Heart right ventricle (tissue), 16 donors: ENCODE measurements around the gene SRGAP1. TPM values are rescaled to one million over a fixed set of nuclear protein-coding genes. Genes with fewer than 3 reads are reported as not detected.

Experiments
- ATAC-seq, 8 donors: fragments of 200-7000 bp; cut with Tn5 transposase; one replicate each; pipeline ENCODE4 v1.9.1; 2020; ENCODE audit warnings: mild to moderate bottlenecking in 8 of 8, moderate library complexity in 8 of 8, moderate number of reproducible peaks in 1 of 8
- DNase-seq, 2 donors: peaks; one replicate each; pipeline ENCODE4 v3.0.0-alpha.2; 2020
- H3K27ac ChIP-seq, 10 donors: fragments of 200-600 bp; sonication (generic) in 2 of 10; one replicate each; pipeline versions ENCODE4 v1.5.0 to v1.8.0; 2020 to 2022; ENCODE audit warnings: mild to moderate bottlenecking in 3 of 10
- H3K27me3 ChIP-seq, 7 donors: fragments of 200-600 bp; one replicate each; pipeline ENCODE4 v1.8.0; 2021 to 2022; ENCODE audit warnings: mild to moderate bottlenecking in 2 of 7
- H3K36me3 ChIP-seq, 9 donors: fragments of 200-600 bp; sonication (generic) in 1 of 9; one replicate each; pipeline versions ENCODE4 v1.5.0 to v1.8.0; 2020 to 2022; ENCODE audit warnings: mild to moderate bottlenecking in 2 of 9
- H3K4me1 ChIP-seq, 9 donors: fragments of 200-600 bp; sonication (generic) in 1 of 9; one replicate each; pipeline versions ENCODE4 v1.5.0 to v1.8.0; 2020 to 2022; ENCODE audit warnings: mild to moderate bottlenecking in 4 of 9
- H3K4me3 ChIP-seq, 10 donors: fragments of 200-600 bp; sonication (generic) in 2 of 10; one replicate each; pipeline versions ENCODE4 v1.5.0 to v1.8.0; 2020 to 2022; ENCODE audit warnings: mild to moderate bottlenecking in 7 of 10, moderate library complexity in 2 of 10
- H3K9me3 ChIP-seq, 11 donors: fragments of 200-600 bp in 10 of 11; sonication (generic) in 2 of 11; one replicate each; pipeline versions ENCODE4 v1.5.0 to v1.8.0; 2013 to 2022; ENCODE audit warnings: mild to moderate bottlenecking in 2 of 11, control low read depth in 1 of 11, moderate library complexity in 1 of 11
- WGBS, 2 donors: extraction: QIAGEN DNeasy Blood & Tissue Kit; methylation state at CpG; one replicate each; pipeline ENCODE4 v1.1.7; 2013; ENCODE audit warnings: inconsistent platforms in 1 of 2; 5-methylcytosine and 5-hydroxymethylcytosine counted together
- intact Hi-C, 10 donors: fragments of 100-400 bp; cut with DNase I; formaldehyde crosslinking; loops; one replicate each; pipeline versions ENCODE4 v1.11.1 to v1.14.2; 2022
- polyA plus RNA-seq, 2 donors: library from polyadenylated mRNA; stranded (reverse); fragments of 200-250 nt; gene quantifications; one replicate each; pipeline ENCODE4 v1.2.3, GENCODE V29; 2013
- total RNA-seq, 10 donors: library from RNA; stranded (reverse); fragmentation: NEBNext Ultra II Directional in 3 of 10; extraction: Animal tissue kit (Norgen Biotek cat#: 25700) in 3 of 10; gene quantifications; one replicate each; pipeline versions ENCODE4 v1.2.1 to v1.2.4, GENCODE V29; 2021 to 2023
- TF ChIP-seq, protein P1 (sequence below), 9 donors: fragments of 200-600 bp; sonication (generic) in 2 of 9; IDR thresholded peaks; one replicate each; pipeline versions ENCODE4 v1.5.0 to v1.8.0; 2021 to 2022; ENCODE audit warnings: antibody characterized with exemption in 9 of 9, mild to moderate bottlenecking in 5 of 9, moderate library complexity in 1 of 9
- donor health status: Arrhythmogenic right ventricular cardiomyopathy.
- donor health status: ischemic (EF 13 %, LVEDD 7.1; RV severe dilation, severe dysfunction).
- donor health status: healthy with polysubstance abuse.
- donor health status: DM: no; HTN: yes; CAD: no.
- donor health status: DM: no; HTN: no; CAD: no.
- donor health status: ischemic (EF 25% LVEDD 6.9; RV normal size, moderate dysfunction).
- donor health status: ischemic (EF 25% LVEDD 5.7; RV mildly dilated, moderate dysfunction).
- donor health status: healthy.
- donor health status: DM: yes; HTN: yes; CAD: no.
- donor health status: Ischemic cardiomyopathy.
- donor health status: ischemic (EF 35%, LVEDD 5.7; RV mildly dilated, moderate dysfunction).
- donor health status: nonischemic (EF 11% LVEDD 7.7; RV severe dilation, severe dysfunction).
- donor health status: DM: yes; HTN: yes; CAD: no.
- donor health status: PGD.
- donor health status: ischemic (EF 29% LVEDD 5.4; RV normal size, mild dysfunction).
- donor health status: nonischemic (EF 23%, LVEDD 6.1; RV moderate dilation, normal function).

The SRGAP1 gene
- total and polyA plus RNA-seq, 12 donors = 1.3 to 6.4 (median 3.6) TPM

- intact Hi-C loops = no loop called here
- WGBS, 2 donors = 72 to 73% methylated on average over 4 of the region's 4 CpGs
- ATAC-seq (peak in 1 of 8 donors; percentile 39), DNase-seq (no peak)
- Histone ChIP-seq H3K4me3 (no peak overlapping the region), H3K36me3 (no peaks in the 10 kb centered on the region), H3K27me3 (no peaks in the 10 kb centered on the region), H3K4me1 (peaks cover 0 to 26% (median 0%) of the 10 kb centered on the region in 9 donors), H3K27ac (no peak overlapping the region), H3K9me3 (no peaks in the 10 kb centered on the region)
- TF ChIP-seq, protein P1, sequence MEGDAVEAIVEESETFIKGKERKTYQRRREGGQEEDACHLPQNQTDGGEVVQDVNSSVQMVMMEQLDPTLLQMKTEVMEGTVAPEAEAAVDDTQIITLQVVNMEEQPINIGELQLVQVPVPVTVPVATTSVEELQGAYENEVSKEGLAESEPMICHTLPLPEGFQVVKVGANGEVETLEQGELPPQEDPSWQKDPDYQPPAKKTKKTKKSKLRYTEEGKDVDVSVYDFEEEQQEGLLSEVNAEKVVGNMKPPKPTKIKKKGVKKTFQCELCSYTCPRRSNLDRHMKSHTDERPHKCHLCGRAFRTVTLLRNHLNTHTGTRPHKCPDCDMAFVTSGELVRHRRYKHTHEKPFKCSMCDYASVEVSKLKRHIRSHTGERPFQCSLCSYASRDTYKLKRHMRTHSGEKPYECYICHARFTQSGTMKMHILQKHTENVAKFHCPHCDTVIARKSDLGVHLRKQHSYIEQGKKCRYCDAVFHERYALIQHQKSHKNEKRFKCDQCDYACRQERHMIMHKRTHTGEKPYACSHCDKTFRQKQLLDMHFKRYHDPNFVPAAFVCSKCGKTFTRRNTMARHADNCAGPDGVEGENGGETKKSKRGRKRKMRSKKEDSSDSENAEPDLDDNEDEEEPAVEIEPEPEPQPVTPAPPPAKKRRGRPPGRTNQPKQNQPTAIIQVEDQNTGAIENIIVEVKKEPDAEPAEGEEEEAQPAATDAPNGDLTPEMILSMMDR (IDR thresholded peaks at IDR 0.05) = no peak
Measured at GRCh38 chr12:63982604-63983295, 138.2 kb downstream of the SRGAP1 start.

- H3K27ac ChIP-seq = no peak overlapping the region
- no peak overlapping the region for H3K4me3 ChIP-seq
- peaks cover 0 to 39% (median 0%) of the 10 kb centered on the region in 9 donors for H3K4me1 ChIP-seq
- intact Hi-C loops = no loop called here
- DNase-seq (no peak), ATAC-seq (peak in 1 of 8 donors; percentile 20)
- no peaks in the 10 kb centered on the region for H3K9me3 ChIP-seq
- TF ChIP-seq, protein P1 (IDR thresholded peaks at IDR 0.05) = no peak
- peaks cover 0 to 6% (median 0%) of the 10 kb centered on the region in 9 donors for H3K36me3 ChIP-seq
- H3K27me3 ChIP-seq = no peaks in the 10 kb centered on the region
Measured at GRCh38 chr12:63985456-63985855, 141.0 kb downstream of the SRGAP1 start.

DNA sequence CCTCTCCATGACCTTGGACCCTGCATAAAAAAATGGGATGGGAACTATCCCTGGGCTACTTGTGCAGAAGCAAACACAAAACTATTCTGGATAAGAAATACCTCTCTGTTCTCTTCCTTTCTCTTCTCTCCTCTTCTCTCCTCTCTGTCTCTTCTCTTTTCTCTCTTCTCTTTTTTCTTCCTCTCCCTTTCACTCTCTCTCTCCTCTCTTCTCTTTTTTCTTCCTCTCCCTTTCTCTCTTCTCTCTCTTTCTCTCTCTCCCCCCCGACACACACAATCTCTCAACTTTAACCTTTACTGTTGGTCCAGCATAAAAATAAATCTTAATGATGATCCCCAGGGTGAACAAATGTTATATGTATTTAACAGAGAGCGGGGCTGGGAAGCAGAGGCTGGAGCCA is 141.4 kb downstream of the SRGAP1 start:
- Histone ChIP-seq H3K4me1 (peaks cover 0 to 39% (median 0%) of the 10 kb centered on the region in 9 donors), H3K4me3 (no peak overlapping the region), H3K27me3 (no peaks in the 10 kb centered on the region), H3K9me3 (no peaks in the 10 kb centered on the region), H3K36me3 (peaks cover 0 to 11% (median 0%) of the 10 kb centered on the region in 9 donors), H3K27ac (no peak overlapping the region)
- no peak for ATAC-seq
- TF ChIP-seq, protein P1 (IDR thresholded peaks at IDR 0.05) = no peak
- intact Hi-C loops = no loop called here
- no peak for DNase-seq
- 75 to 83% methylated on average over 2 of the region's 2 CpGs for WGBS, 2 donors

DNA sequence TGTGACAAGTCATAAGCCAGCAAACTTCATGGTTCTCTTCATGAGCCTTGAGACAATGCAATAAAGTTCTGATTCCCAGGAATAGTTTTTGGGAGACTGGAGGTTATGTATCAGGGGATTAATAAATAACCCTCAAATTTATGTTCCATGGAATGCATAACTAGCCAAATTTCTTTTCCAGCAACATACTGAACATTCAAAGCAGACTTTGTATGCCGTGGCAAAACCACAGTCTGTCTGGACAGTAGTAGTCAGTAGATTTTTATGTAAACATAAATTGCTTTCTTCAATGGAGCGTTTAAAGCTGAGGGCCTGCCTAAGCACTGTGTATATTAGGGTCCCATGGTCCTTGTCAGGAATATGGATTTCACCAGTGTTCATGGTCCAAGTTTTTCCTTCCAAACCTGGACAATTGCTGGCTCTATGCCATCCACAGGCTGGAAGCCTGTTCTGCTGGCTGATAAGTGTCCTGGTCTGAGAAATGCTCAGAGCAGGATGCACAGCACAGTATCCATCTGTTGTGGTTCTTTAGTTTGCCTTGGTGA is 144.9 kb downstream of the SRGAP1 start:
- intact Hi-C loops = no loop called here
- 61 to 70% methylated on average over 2 of the region's 2 CpGs for whole genome bisulfite sequencing, 2 donors
- Histone ChIP-seq H3K36me3 (peaks cover 0 to 15% (median 0%) of the 10 kb centered on the region in 9 donors), H3K9me3 (no peaks in the 10 kb centered on the region), H3K4me1 (peaks cover 0 to 34% (median 0%) of the 10 kb centered on the region in 9 donors), H3K27ac (no peak overlapping the region), H3K27me3 (no peaks in the 10 kb centered on the region), H3K4me3 (no peak overlapping the region)
- ATAC-seq = peak in 2 of 8 donors; percentile 46 to 56
- TF ChIP-seq, protein P1 (IDR thresholded peaks at IDR 0.05) = no peak
- no peak for DNase-seq
